Natural killer cell (primary cell): ENCODE measurements around the gene NDUFAF5. TPM values are rescaled to one million over a fixed set of nuclear protein-coding genes. Genes with fewer than 3 reads are reported as not detected.

Experiments
- ATAC-seq, 3 donors: fragments of 150-1000 bp in 2 of 3; fragments of 200-7000 bp in 1 of 3; cut with Tn5 transposase; 1 replicate in 1 of 3; 2 replicates in 2 of 3; pipeline ENCODE4 v1.10.0; 2021; ENCODE audit warnings: mild to moderate bottlenecking in 2 of 3, moderate library complexity in 2 of 3
- DNase-seq, 2 donors: peaks; one replicate each; pipeline versions ENCODE4 v3.0.0 to v3.0.0-alpha.2; 2013 to 2021; ENCODE audit warnings: mixed read lengths in 1 of 2
- H3K27ac ChIP-seq: one replicate; pipeline ENCODE4 v1.5.1; 2013; ENCODE audit warnings: mild to moderate bottlenecking, low read length
- H3K27me3 ChIP-seq: one replicate; pipeline ENCODE4 v1.6.1; 2013; ENCODE audit warnings: low read length; ENCODE audit not compliant: control insufficient read depth, insufficient read depth
- H3K36me3 ChIP-seq: one replicate; pipeline ENCODE4 v1.6.1; 2013; ENCODE audit warnings: low read length; ENCODE audit not compliant: control insufficient read depth, insufficient read depth
- H3K4me1 ChIP-seq: one replicate; pipeline ENCODE4 v1.6.1; 2013; ENCODE audit warnings: low read length; ENCODE audit not compliant: control insufficient read depth, insufficient read depth
- H3K4me3 ChIP-seq: one replicate; pipeline ENCODE4 v1.5.1; 2013; ENCODE audit warnings: low read length
- H3K9me3 ChIP-seq: one replicate; pipeline ENCODE4 v1.6.1; 2013; ENCODE audit warnings: low read length; ENCODE audit not compliant: control insufficient read depth, insufficient read depth
- H3K27ac Mint-ChIP-seq, 2 donors: one replicate each; pipeline ENCODE4 v1.8.0; 2022; ENCODE audit warnings: mild to moderate bottlenecking in 2 of 2, mixed read lengths in 2 of 2, moderate library complexity in 1 of 2
- H3K27me3 Mint-ChIP-seq, 2 donors: one replicate each; pipeline ENCODE4 v1.8.0; 2022; ENCODE audit warnings: low read depth in 2 of 2, mixed read lengths in 2 of 2
- H3K36me3 Mint-ChIP-seq: one replicate; pipeline ENCODE4 v1.8.0; 2022; ENCODE audit warnings: mixed read lengths
- H3K4me1 Mint-ChIP-seq, 2 donors: one replicate each; pipeline ENCODE4 v1.8.0; 2022; ENCODE audit warnings: mixed read lengths in 2 of 2
- H3K4me3 Mint-ChIP-seq: one replicate; pipeline ENCODE4 v1.8.0; 2022; ENCODE audit warnings: mild to moderate bottlenecking, moderate library complexity, mixed read lengths
- H3K9me3 Mint-ChIP-seq, 2 donors: one replicate each; pipeline ENCODE4 v1.8.0; 2022; ENCODE audit warnings: mixed read lengths in 2 of 2
- WGBS: methylation state at CpG from one replicate; pipeline ENCODE4 v1.1.7; 2013; ENCODE audit warnings: missing lambda C conversion rate; ENCODE audit not compliant: insufficient coverage; 5-methylcytosine and 5-hydroxymethylcytosine counted together
- intact Hi-C: fragments of 100-400 bp; cut with micrococcal nuclease; formaldehyde crosslinking; loops from one replicate; pipeline ENCODE4 v1.14.2; 2022
- total RNA-seq, 4 donors: library from RNA; stranded (reverse); fragments of 120-200 nt in 1 of 4; gene quantifications; one replicate each; pipeline versions ENCODE4 v1.2.3 to v1.2.4, GENCODE V29; 2013 to 2022
- TF ChIP-seq, protein P1 (sequence below): fragments of 200-600 bp; IDR thresholded peaks from one replicate; pipeline ENCODE4 v1.8.0; 2022; ENCODE audit warnings: antibody characterized with exemption

The NDUFAF5 gene
- total RNA-seq, 3 donors from 2014 or later (not counting 1 experiment from before 2014, with no cell fraction given): 63.4 to 75.9 (median 63.7) TPM

DNA sequence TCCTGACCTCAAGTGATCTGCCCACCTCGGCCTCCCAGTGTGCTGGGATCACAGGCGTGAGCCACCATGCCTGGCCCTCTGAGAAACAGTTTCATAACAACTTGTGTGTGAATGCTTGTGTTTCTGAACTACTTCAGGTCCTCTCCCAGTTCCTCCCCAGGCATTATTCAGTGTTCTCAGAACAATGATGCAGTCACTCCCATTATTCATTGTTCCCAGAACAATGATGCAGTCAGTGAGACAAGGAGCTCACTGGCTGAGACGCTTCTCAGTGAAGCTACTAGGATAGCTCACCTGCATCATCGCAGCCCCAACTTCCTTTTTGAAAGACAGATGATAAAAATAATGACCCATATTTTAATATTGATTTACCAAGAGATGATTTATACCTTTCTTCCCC lies 71.5 kb downstream of the NDUFAF5 start:
- Histone ChIP-seq H3K27me3 (no peaks in the 10 kb centered on the region), H3K4me3 (no peak overlapping the region), H3K27ac (no peak overlapping the region), H3K9me3 (no peaks in the 10 kb centered on the region), H3K4me1 (no peaks in the 10 kb centered on the region), H3K36me3 (no peaks in the 10 kb centered on the region)
- WGBS: 74% methylated on average over 4 of the region's 4 CpGs
- Mint-ChIP-seq H3K4me3 (no peak overlapping the region), H3K27ac (no peak overlapping the region), H3K36me3 (no peaks in the 10 kb centered on the region), H3K9me3 (peaks cover 0 to 9% of the 10 kb centered on the region in 2 donors), H3K4me1 (no peaks in the 10 kb centered on the region), H3K27me3 (no peaks in the 10 kb centered on the region)
- DNase-seq: no peak
- ATAC-seq: no peak
- TF ChIP-seq, protein P1, sequence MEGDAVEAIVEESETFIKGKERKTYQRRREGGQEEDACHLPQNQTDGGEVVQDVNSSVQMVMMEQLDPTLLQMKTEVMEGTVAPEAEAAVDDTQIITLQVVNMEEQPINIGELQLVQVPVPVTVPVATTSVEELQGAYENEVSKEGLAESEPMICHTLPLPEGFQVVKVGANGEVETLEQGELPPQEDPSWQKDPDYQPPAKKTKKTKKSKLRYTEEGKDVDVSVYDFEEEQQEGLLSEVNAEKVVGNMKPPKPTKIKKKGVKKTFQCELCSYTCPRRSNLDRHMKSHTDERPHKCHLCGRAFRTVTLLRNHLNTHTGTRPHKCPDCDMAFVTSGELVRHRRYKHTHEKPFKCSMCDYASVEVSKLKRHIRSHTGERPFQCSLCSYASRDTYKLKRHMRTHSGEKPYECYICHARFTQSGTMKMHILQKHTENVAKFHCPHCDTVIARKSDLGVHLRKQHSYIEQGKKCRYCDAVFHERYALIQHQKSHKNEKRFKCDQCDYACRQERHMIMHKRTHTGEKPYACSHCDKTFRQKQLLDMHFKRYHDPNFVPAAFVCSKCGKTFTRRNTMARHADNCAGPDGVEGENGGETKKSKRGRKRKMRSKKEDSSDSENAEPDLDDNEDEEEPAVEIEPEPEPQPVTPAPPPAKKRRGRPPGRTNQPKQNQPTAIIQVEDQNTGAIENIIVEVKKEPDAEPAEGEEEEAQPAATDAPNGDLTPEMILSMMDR: no peak
- intact Hi-C loops: no loop called here

DNA sequence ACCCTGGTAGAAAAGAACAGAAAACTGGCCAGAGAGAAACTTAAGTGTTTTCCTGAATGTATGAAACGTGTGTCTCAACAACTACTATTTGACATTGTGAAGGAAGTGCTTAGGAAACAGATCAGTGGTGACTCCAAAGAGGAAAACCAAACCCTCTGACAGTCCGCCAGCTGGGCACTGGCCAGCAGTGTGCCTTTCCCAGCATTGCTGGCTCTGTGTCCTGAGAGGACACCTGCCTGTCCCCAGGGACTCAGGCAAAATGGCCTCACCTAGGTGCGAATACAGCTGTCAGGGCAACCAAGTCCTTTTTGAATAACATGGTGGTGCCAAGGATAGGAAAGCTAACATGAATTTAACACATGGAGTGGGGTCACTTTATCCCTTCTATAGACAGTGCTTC lies 72.5 kb downstream of the NDUFAF5 start:
- TF ChIP-seq, protein P1: no peak
- Histone ChIP-seq H3K27ac (no peak overlapping the region), H3K9me3 (no peaks in the 10 kb centered on the region), H3K36me3 (no peaks in the 10 kb centered on the region), H3K4me3 (no peak overlapping the region), H3K27me3 (no peaks in the 10 kb centered on the region), H3K4me1 (no peaks in the 10 kb centered on the region)
- Mint-ChIP-seq H3K4me1 (no peaks in the 10 kb centered on the region), H3K27me3 (peaks cover 0 to 2% of the 10 kb centered on the region in 2 donors), H3K9me3 (peaks cover 3 to 11% of the 10 kb centered on the region in 2 donors), H3K4me3 (no peak overlapping the region), H3K27ac (no peak overlapping the region), H3K36me3 (no peaks in the 10 kb centered on the region)
- DNase-seq (no peak), ATAC-seq (no peak)
- intact Hi-C loops: no loop called here
- 43% methylated on average over 3 of the region's 3 CpGs for WGBS

DNA sequence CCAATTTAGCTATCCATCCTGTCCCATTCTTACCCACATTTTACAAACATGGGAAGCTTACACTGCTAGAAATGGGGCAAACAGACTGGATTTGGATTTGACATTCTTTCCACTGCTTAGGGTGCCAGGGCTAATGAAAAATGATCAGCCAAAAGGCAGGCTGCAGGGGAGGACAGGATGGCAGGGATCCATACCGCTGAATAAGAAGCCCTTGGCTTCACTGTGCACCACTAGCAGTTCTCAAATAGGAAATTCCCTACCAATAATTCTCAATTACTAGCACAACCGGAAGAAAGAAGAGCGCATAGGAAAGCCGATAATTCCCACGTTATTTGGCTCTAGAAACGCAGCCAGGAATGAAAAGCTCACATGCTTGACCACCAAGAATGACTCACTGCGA lies 73.1 kb downstream of the NDUFAF5 start:
- Mint-ChIP-seq H3K9me3 (peaks cover 3 to 11% of the 10 kb centered on the region in 2 donors), H3K27me3 (peaks cover 0 to 2% of the 10 kb centered on the region in 2 donors)
- TF ChIP-seq, protein P1: no peak

DNA sequence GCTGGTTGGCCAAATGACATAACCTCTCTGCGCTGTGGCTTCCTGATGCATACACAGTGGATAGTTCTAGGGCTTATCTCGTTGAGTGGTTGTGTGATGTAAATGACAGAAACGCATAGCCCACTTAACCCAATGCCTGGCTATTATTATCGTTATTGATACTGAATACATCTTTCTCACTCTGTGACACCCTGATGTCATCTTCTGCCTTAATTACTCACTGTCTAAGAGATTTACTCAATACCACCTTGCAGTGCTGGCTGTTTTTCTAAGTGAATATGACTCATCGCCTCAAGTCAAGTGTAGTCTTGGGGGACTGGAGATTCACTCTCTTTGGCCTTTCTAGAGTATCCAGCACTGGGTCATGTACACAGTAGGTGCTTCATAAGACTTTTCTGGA lies 73.6 kb downstream of the NDUFAF5 start:
- 92% methylated on average over 4 of the region's 5 CpGs for WGBS
- H3K4me1 ChIP-seq: no peaks in the 10 kb centered on the region
- no peaks in the 10 kb centered on the region for H3K9me3 ChIP-seq
- no peaks in the 10 kb centered on the region for H3K27me3 ChIP-seq
- H3K4me3 ChIP-seq: no peak overlapping the region
- Mint-ChIP-seq H3K9me3 (peaks cover 3 to 11% of the 10 kb centered on the region in 2 donors), H3K36me3 (no peaks in the 10 kb centered on the region), H3K27me3 (peaks cover 0 to 2% of the 10 kb centered on the region in 2 donors), H3K27ac (no peak overlapping the region), H3K4me1 (no peaks in the 10 kb centered on the region), H3K4me3 (no peak overlapping the region)
- H3K36me3 ChIP-seq: no peaks in the 10 kb centered on the region
- no peak overlapping the region for H3K27ac ChIP-seq
- no peak for ATAC-seq
- intact Hi-C loops: no loop called here
- no peak for DNase-seq
- TF ChIP-seq, protein P1: no peak

More for the DNA sequence above, 73.1 kb downstream of the NDUFAF5 start:
- H3K27me3 ChIP-seq: no peaks in the 10 kb centered on the region
- H3K36me3 ChIP-seq: no peaks in the 10 kb centered on the region
- Mint-ChIP-seq H3K4me3 (no peak overlapping the region), H3K36me3 (no peaks in the 10 kb centered on the region), H3K27ac (no peak overlapping the region), H3K4me1 (no peaks in the 10 kb centered on the region)
- H3K27ac ChIP-seq: no peak overlapping the region
- H3K4me3 ChIP-seq: no peak overlapping the region
- ATAC-seq (no peak), DNase-seq (no peak)
- 87% methylated on average over 7 of the region's 7 CpGs for WGBS
- intact Hi-C loops: no loop called here
- no peaks in the 10 kb centered on the region for H3K9me3 ChIP-seq
- H3K4me1 ChIP-seq: no peaks in the 10 kb centered on the region
